Stomach (tissue), 9 donors: Measurements from ENCODE around the gene CTCF. TPM values are rescaled to one million over a fixed set of nuclear protein-coding genes. Genes with fewer than 3 reads are reported as not detected.

ENCODE experiments used
- DNase-seq, 2 donors: peaks; one replicate each; pipeline versions ENCODE4 v3.0.0 to v3.0.0-alpha.2; 2013 to 2019
- H3K27ac ChIP-seq, 5 donors: fragments of 200-600 bp in 4 of 5; sonication (generic) in 4 of 5; one replicate each; pipeline ENCODE4 v1.5.1; 2013 to 2019; ENCODE audit warnings: mild to moderate bottlenecking in 1 of 5, moderate library complexity in 1 of 5
- H3K27me3 ChIP-seq, 3 donors: fragments of 200-600 bp; sonication (generic); one replicate each; pipeline ENCODE4 v1.5.1; 2017 to 2019; ENCODE audit warnings: mixed run types in 1 of 3
- H3K36me3 ChIP-seq, 4 donors: fragments of 200-600 bp; sonication (generic); 1 replicate in 3 of 4; 2 replicates in 1 of 4; pipeline ENCODE4 v1.5.1; 2016 to 2019
- H3K4me1 ChIP-seq, 4 donors: fragments of 200-600 bp; sonication (generic); one replicate each; pipeline ENCODE4 v1.5.1; 2016 to 2019
- H3K4me3 ChIP-seq, 4 donors: fragments of 200-600 bp; sonication (generic) in 3 of 4; one replicate each; pipeline ENCODE4 v1.5.1; 2016 to 2019; ENCODE audit warnings: mild to moderate bottlenecking in 1 of 4
- H3K9me3 ChIP-seq, 4 donors: fragments of 200-600 bp; sonication (generic); one replicate each; pipeline ENCODE4 v1.5.1; 2016 to 2019
- CTCF ChIP-seq, 7 experiments: fragments of 450-650 bp in 4 of 7; fragments of 200-600 bp in 3 of 7; sonication (generic) in 3 of 7; IDR thresholded peaks; one replicate each; pipeline ENCODE4 v1.5.1; 2016 to 2019; ENCODE audit warnings: antibody characterized with exemption in 7 of 7, control low read depth in 2 of 7, mild to moderate bottlenecking in 1 of 7
- EP300 ChIP-seq: sonication (generic); formaldehyde crosslinking; IDR thresholded peaks from one replicate; pipeline ENCODE4 v1.6.1; 2017; ENCODE audit warnings: antibody characterized with exemption
- POLR2A ChIP-seq, 4 donors: fragments of 450-650 bp; IDR thresholded peaks; one replicate each; pipeline ENCODE4 v1.6.1; 2016; ENCODE audit warnings: antibody characterized with exemption in 4 of 4, control low read depth in 2 of 4, mild to moderate bottlenecking in 1 of 4, moderate library complexity in 1 of 4
- POLR2AphosphoS5 ChIP-seq, 3 donors: sonication (generic); formaldehyde crosslinking; IDR thresholded peaks; one replicate each; pipeline ENCODE4 v1.6.1; 2016; ENCODE audit warnings: antibody characterized with exemption in 3 of 3
- WGBS, 5 donors: extraction: QIAGEN DNeasy Blood & Tissue Kit in 3 of 5; methylation state at CpG; one replicate each; pipeline versions ENCODE4 v1.1.5 to v1.1.7; 2013 to 2018; 5-methylcytosine and 5-hydroxymethylcytosine counted together
- intact Hi-C: fragments of 100-400 bp; cut with DNase I; formaldehyde crosslinking; loops from one replicate; pipeline ENCODE4 v1.15.1; 2023; ENCODE audit warnings: low total_unique reads
- polyA plus RNA-seq, 3 donors: library from polyadenylated mRNA; stranded (reverse); fragments of 200-250 nt; gene quantifications; one replicate each; pipeline ENCODE4 v1.2.3, GENCODE V29; 2013
- total RNA-seq, 5 donors: library from RNA; depleted of rRNA; stranded (reverse); fragments of >200 nt; gene quantifications; one replicate each; pipeline versions ENCODE4 v1.1.0 to v1.2.3, GENCODE V29; 2014 to 2016
- donor health status: healthy with polysubstance abuse.
- donor health status: Bipolar disorder and iron deficiency.
- donor health status: healthy.

CTCF gene
- total and polyA plus RNA-seq, 8 donors, result 15.0 to 47.3 (median 33.4) TPM

GRCh38 chr16:67645397-67646121, 83.2 kb downstream of the CTCF start:
- peak overlapping the region in 4 of 5 donors; percentile 23 to 51 (median 30) for H3K27ac ChIP-seq
- 65 to 77% (median 70%) methylated on average over 9 to 15 of the region's 15 CpGs; no CpG with 5 or more reads in 1 of the 5 donors for WGBS, 5 donors
- peaks cover 12 to 60% (median 39%) of the 10 kb centered on the region in 4 donors for H3K4me1 ChIP-seq
- peaks cover 22 to 68% (median 55%) of the 10 kb centered on the region in 3 donors for H3K27me3 ChIP-seq
- DNase-seq, result peak in 1 of 2 donors; percentile 6
- no peaks in the 10 kb centered on the region for H3K9me3 ChIP-seq
- no peaks in the 10 kb centered on the region for H3K36me3 ChIP-seq
- no peak for TF ChIP-seq EP300
- no peak for TF ChIP-seq POLR2AphosphoS5 (IDR thresholded peaks at IDR 0.05)
- no peak for TF ChIP-seq POLR2A (IDR thresholded peaks at IDR 0.05)
- TF ChIP-seq CTCF (IDR thresholded peaks at IDR 0.05), result no peak
- intact Hi-C loops, result no loop called here
- H3K4me3 ChIP-seq, result peak overlapping the region; percentile 29 to 53 (median 41)

- no peaks in the 10 kb centered on the region for H3K36me3 ChIP-seq
- peaks cover 12 to 48% (median 29%) of the 10 kb centered on the region in 4 donors for H3K4me1 ChIP-seq
- H3K27ac ChIP-seq, result no peak overlapping the region
- no peak overlapping the region for H3K4me3 ChIP-seq
- WGBS, 5 donors, result 66 to 78% (median 67%) methylated on average over 13 to 15 of the region's 15 CpGs
- DNase-seq, result no peak
- H3K27me3 ChIP-seq, result peaks cover 22 to 84% (median 66%) of the 10 kb centered on the region in 3 donors
- H3K9me3 ChIP-seq, result no peaks in the 10 kb centered on the region
- TF ChIP-seq CTCF (IDR thresholded peaks at IDR 0.05) (no peak), EP300 (no peak), POLR2AphosphoS5 (IDR thresholded peaks at IDR 0.05) (no peak), POLR2A (IDR thresholded peaks at IDR 0.05) (no peak)
- intact Hi-C loops, result no loop called here
Measured at GRCh38 chr16:67647111-67647651, 84.9 kb downstream of the CTCF start.

GRCh38 chr16:67647681-67648080, 85.4 kb downstream of the CTCF start:
- 69 to 81% (median 73%) methylated on average over 11 to 13 of the region's 13 CpGs for WGBS, 5 donors
- TF ChIP-seq EP300 (no peak), CTCF (IDR thresholded peaks at IDR 0.05) (no peak), POLR2AphosphoS5 (IDR thresholded peaks at IDR 0.05) (no peak), POLR2A (IDR thresholded peaks at IDR 0.05) (no peak)
- H3K4me3 ChIP-seq, result no peak overlapping the region
- peaks cover 14 to 47% (median 29%) of the 10 kb centered on the region in 4 donors for H3K4me1 ChIP-seq
- no peaks in the 10 kb centered on the region for H3K36me3 ChIP-seq
- no peaks in the 10 kb centered on the region for H3K9me3 ChIP-seq
- H3K27ac ChIP-seq, result no peak overlapping the region
- H3K27me3 ChIP-seq, result peaks cover 22 to 89% (median 71%) of the 10 kb centered on the region in 3 donors
- intact Hi-C loops, result no loop called here
- no peak for DNase-seq

- TF ChIP-seq POLR2A (IDR thresholded peaks at IDR 0.05), result no peak
- TF ChIP-seq POLR2AphosphoS5 (IDR thresholded peaks at IDR 0.05), result no peak
- no peak for TF ChIP-seq EP300
- TF ChIP-seq CTCF (IDR thresholded peaks at IDR 0.05), result no peak
- no peak overlapping the region for H3K27ac ChIP-seq
Measured at GRCh38 chr16:67648088-67648763, 85.9 kb downstream of the CTCF start.

More at GRCh38 chr16:67648088-67648763, 85.9 kb downstream of the CTCF start:
- WGBS, 5 donors, result 23 to 39% (median 28%) methylated on average over 45 to 65 of the region's 65 CpGs
- DNase-seq, result peak in 1 of 2 donors; percentile 22
- H3K4me1 ChIP-seq, result peaks cover 19 to 49% (median 33%) of the 10 kb centered on the region in 4 donors
- intact Hi-C loops, result no loop called here
- no peaks in the 10 kb centered on the region for H3K9me3 ChIP-seq
- peaks cover 22 to 95% (median 77%) of the 10 kb centered on the region in 3 donors for H3K27me3 ChIP-seq
- H3K4me3 ChIP-seq, result no peak overlapping the region
- H3K36me3 ChIP-seq, result no peaks in the 10 kb centered on the region
